Kidney capillary endothelial cell (primary cell): ENCODE results near the gene PCMTD2.
"Not testable (repeated sequence)": the region's sequence is repeated elsewhere in the genome, so short reads cannot be mapped to it uniquely, and the experiment has no call there.

Experiments used
- DNase-seq: peaks from one replicate; pipeline ENCODE4 v3.0.0-alpha.2; 2018; ENCODE audit warnings: low spot score

PCMTD2 gene

GRCh38 chr20:64286447-64287263, 31.1 kb downstream of the PCMTD2 start:
- not testable (repeated sequence) for DNase-seq

- not testable (repeated sequence) for DNase-seq
Observed at GRCh38 chr20:64287264-64287590, 31.7 kb downstream of the PCMTD2 start.

GRCh38 chr20:64292167-64292566, 36.6 kb downstream of the PCMTD2 start:
- not testable (repeated sequence) for DNase-seq

GRCh38 chr20:64303086-64303485, 47.5 kb downstream of the PCMTD2 start:
- not testable (repeated sequence) for DNase-seq

GRCh38 chr20:64313761-64314160, 58.2 kb downstream of the PCMTD2 start:
- not testable (repeated sequence) for DNase-seq

GRCh38 chr20:64315381-64315780, 59.8 kb downstream of the PCMTD2 start:
- not testable (repeated sequence) for DNase-seq

- not testable (repeated sequence) for DNase-seq
Observed at GRCh38 chr20:64315884-64316283, 60.3 kb downstream of the PCMTD2 start.

- not testable (repeated sequence) for DNase-seq
Observed at GRCh38 chr20:64316415-64317083, 61.0 kb downstream of the PCMTD2 start.

- DNase-seq, result not testable (repeated sequence)
Observed at GRCh38 chr20:64317331-64317730, 61.8 kb downstream of the PCMTD2 start.

GRCh38 chr20:64318056-64318455, 62.5 kb downstream of the PCMTD2 start:
- not testable (repeated sequence) for DNase-seq

- DNase-seq, result not testable (repeated sequence)
Observed at GRCh38 chr20:64322031-64322789, 66.7 kb downstream of the PCMTD2 start.
